Activated T-helper 1 cell treated with anti-CD3 and anti-CD28 coated beads, Interleukin-12 subunit alpha, Interleukin-12 subunit beta, Interleukin-2, Interleukin-4 antibody, amounts not matched to agents 30 ng/mL and 10 ng/mL and 1 ng/mL, durations not matched to agents 14 hours and 24 hours and 36 hours (primary cell): ENCODE measurements around the gene SSMEM1. TPM values are rescaled to one million over a fixed set of nuclear protein-coding genes. Genes with fewer than 3 reads are reported as not detected.
A peak's percentile ranks its signal among the peaks of the same experiment; 100 is the strongest.
"Not testable (repeated sequence)": the region's sequence is repeated elsewhere in the genome, so short reads cannot be mapped to it uniquely, and the experiment has no call there.

Experiments used
- DNase-seq: peaks from one replicate; pipeline ENCODE4 v3.0.0; 2021; ENCODE audit warnings: low spot score
- H3K27ac Mint-ChIP-seq: one replicate; pipeline ENCODE4 v1.8.0; 2021; ENCODE audit warnings: mild to moderate bottlenecking, mixed read lengths
- H3K27me3 Mint-ChIP-seq: one replicate; pipeline ENCODE4 v1.8.0; 2022; ENCODE audit warnings: mild to moderate bottlenecking, moderate library complexity, mixed read lengths; ENCODE audit not compliant: insufficient read depth
- H3K36me3 Mint-ChIP-seq: one replicate; pipeline ENCODE4 v1.8.0; 2021; ENCODE audit warnings: low read depth, mixed read lengths
- H3K4me1 Mint-ChIP-seq: one replicate; pipeline ENCODE4 v1.8.0; 2021; ENCODE audit warnings: low read depth, mixed read lengths
- H3K4me3 Mint-ChIP-seq: one replicate; pipeline ENCODE4 v1.8.0; 2021; ENCODE audit warnings: mild to moderate bottlenecking, moderate library complexity, mixed read lengths
- H3K9me3 Mint-ChIP-seq: one replicate; pipeline ENCODE4 v1.8.0; 2021; ENCODE audit warnings: mixed read lengths
- intact Hi-C: fragments of 100-400 bp; cut with micrococcal nuclease; formaldehyde crosslinking; loops from one replicate; pipeline ENCODE4 v1.15.1; 2024
- total RNA-seq: library from RNA; stranded (reverse); gene quantifications from 2 replicates; pipeline ENCODE4 v1.2.3, GENCODE V29; 2022

The SSMEM1 gene
- total RNA-seq, 1 donor from 2014 or later: not detected

- H3K4me1 Mint-ChIP-seq, DNase-seq, H3K36me3 Mint-ChIP-seq, H3K9me3 Mint-ChIP-seq, H3K4me3 Mint-ChIP-seq, intact Hi-C loops, H3K27ac Mint-ChIP-seq: not testable (repeated sequence)
- H3K27me3 Mint-ChIP-seq: peaks cover 11% of the 10 kb centered on the region
These were observed 28.7 kb downstream of the SSMEM1 start for GRCh38 chr7:130236361-130236760.

- intact Hi-C loops: loop anchor here (5.0 kb wide), 1 partner anchor 37 kb away; no protein-coding TSS in a partner anchor
- peaks cover 13% of the 10 kb centered on the region for H3K27me3 Mint-ChIP-seq
- no peak for DNase-seq
- peaks cover 11% of the 10 kb centered on the region for H3K4me1 Mint-ChIP-seq
- H3K36me3 Mint-ChIP-seq: no peaks in the 10 kb centered on the region
- H3K9me3 Mint-ChIP-seq: peaks cover 5% of the 10 kb centered on the region
- H3K4me3 Mint-ChIP-seq: no peak overlapping the region
- H3K27ac Mint-ChIP-seq: no peak overlapping the region
These were observed 32.6 kb downstream of the SSMEM1 start for GRCh38 chr7:130240240-130240639.

- peaks cover 8% of the 10 kb centered on the region for H3K27me3 Mint-ChIP-seq
- DNase-seq: peak; percentile 6
- H3K36me3 Mint-ChIP-seq: no peaks in the 10 kb centered on the region
- H3K9me3 Mint-ChIP-seq: peaks cover 5% of the 10 kb centered on the region
- H3K4me3 Mint-ChIP-seq: no peak overlapping the region
- intact Hi-C loops: loop anchor here (1.0 to 5.0 kb wide), 7 partner anchors 35 to 590 kb away; partner anchors contain the start of gene TMEM209
- H3K27ac Mint-ChIP-seq: no peak overlapping the region
- peaks cover 11% of the 10 kb centered on the region for H3K4me1 Mint-ChIP-seq
These were observed 34.7 kb downstream of the SSMEM1 start for GRCh38 chr7:130242198-130243014.

GRCh38 chr7:130243486-130243885 is 35.8 kb downstream of the SSMEM1 start:
- intact Hi-C loops: loop anchor here (1.0 to 5.0 kb wide), 3 partner anchors 34 to 243 kb away; partner anchors contain the start of gene TMEM209
- H3K27me3 Mint-ChIP-seq, H3K4me3 Mint-ChIP-seq, H3K36me3 Mint-ChIP-seq, H3K9me3 Mint-ChIP-seq, DNase-seq: not testable (repeated sequence)
- peaks cover 11% of the 10 kb centered on the region for H3K4me1 Mint-ChIP-seq
- H3K27ac Mint-ChIP-seq: peak overlapping the region; percentile 2

GRCh38 chr7:130246491-130246890 is 38.8 kb downstream of the SSMEM1 start:
- peaks cover 11% of the 10 kb centered on the region for H3K4me1 Mint-ChIP-seq
- H3K27me3 Mint-ChIP-seq, H3K9me3 Mint-ChIP-seq, H3K4me3 Mint-ChIP-seq, intact Hi-C loops, DNase-seq, H3K36me3 Mint-ChIP-seq, H3K27ac Mint-ChIP-seq: not testable (repeated sequence)

- H3K27ac Mint-ChIP-seq, DNase-seq, intact Hi-C loops, H3K4me1 Mint-ChIP-seq, H3K36me3 Mint-ChIP-seq, H3K4me3 Mint-ChIP-seq, H3K27me3 Mint-ChIP-seq: not testable (repeated sequence)
- H3K9me3 Mint-ChIP-seq: peaks cover 19% of the 10 kb centered on the region
These were observed 41.2 kb downstream of the SSMEM1 start for GRCh38 chr7:130248842-130249241.

- H3K4me1 Mint-ChIP-seq, H3K27ac Mint-ChIP-seq, H3K4me3 Mint-ChIP-seq, DNase-seq, H3K27me3 Mint-ChIP-seq, H3K36me3 Mint-ChIP-seq, intact Hi-C loops: not testable (repeated sequence)
- peaks cover 14% of the 10 kb centered on the region for H3K9me3 Mint-ChIP-seq
These were observed 42.0 kb downstream of the SSMEM1 start for GRCh38 chr7:130249626-130250025.

GRCh38 chr7:130254555-130254954 is 46.9 kb downstream of the SSMEM1 start:
- no peak overlapping the region for H3K4me3 Mint-ChIP-seq
- H3K27ac Mint-ChIP-seq: no peak overlapping the region
- no peaks in the 10 kb centered on the region for H3K4me1 Mint-ChIP-seq
- H3K27me3 Mint-ChIP-seq: no peaks in the 10 kb centered on the region
- H3K36me3 Mint-ChIP-seq: peaks cover 2% of the 10 kb centered on the region
- intact Hi-C loops: no loop called here
- H3K9me3 Mint-ChIP-seq: peaks cover 22% of the 10 kb centered on the region
- no peak for DNase-seq

GRCh38 chr7:130256704-130257103 is 49.0 kb downstream of the SSMEM1 start:
- Mint-ChIP-seq H3K9me3 (peaks cover 22% of the 10 kb centered on the region), H3K4me1 (no peaks in the 10 kb centered on the region), H3K4me3 (no peak overlapping the region), H3K36me3 (peaks cover 2% of the 10 kb centered on the region), H3K27me3 (no peaks in the 10 kb centered on the region), H3K27ac (no peak overlapping the region)
- intact Hi-C loops: no loop called here
- no peak for DNase-seq

GRCh38 chr7:130258494-130259078 is 50.9 kb downstream of the SSMEM1 start:
- Mint-ChIP-seq H3K9me3 (peaks cover 10% of the 10 kb centered on the region), H3K4me3 (no peak overlapping the region), H3K4me1 (no peaks in the 10 kb centered on the region), H3K27ac (no peak overlapping the region), H3K36me3 (peaks cover 2% of the 10 kb centered on the region), H3K27me3 (peaks cover 1% of the 10 kb centered on the region)
- intact Hi-C loops: no loop called here
- no peak for DNase-seq

GRCh38 chr7:130262448-130262847 is 54.8 kb downstream of the SSMEM1 start:
- DNase-seq: no peak
- no peaks in the 10 kb centered on the region for H3K4me1 Mint-ChIP-seq
- peaks cover 8% of the 10 kb centered on the region for H3K9me3 Mint-ChIP-seq
- H3K27me3 Mint-ChIP-seq: peaks cover 1% of the 10 kb centered on the region
- H3K36me3 Mint-ChIP-seq: peaks cover 2% of the 10 kb centered on the region
- H3K4me3 Mint-ChIP-seq: no peak overlapping the region
- no peak overlapping the region for H3K27ac Mint-ChIP-seq
- intact Hi-C loops: no loop called here

- Mint-ChIP-seq H3K27ac (no peak overlapping the region), H3K36me3 (peaks cover 2% of the 10 kb centered on the region), H3K9me3 (peaks cover 8% of the 10 kb centered on the region), H3K4me3 (no peak overlapping the region), H3K4me1 (no peaks in the 10 kb centered on the region), H3K27me3 (peaks cover 1% of the 10 kb centered on the region)
- intact Hi-C loops: no loop called here
- DNase-seq: no peak
These were observed 55.5 kb downstream of the SSMEM1 start for GRCh38 chr7:130263130-130263529.
